ENCODE data around the gene DDX41. TPM values are rescaled to one million over a fixed set of nuclear protein-coding genes. Genes with fewer than 3 reads are reported as not detected.
"Not testable (repeated sequence)": the region's sequence is repeated elsewhere in the genome, so short reads cannot be mapped to it uniquely, and the experiment has no call there.

Gene DDX41
- total RNA-seq: 10 to 100 TPM; 36.0 to 43.5 (median 40.3) TPM
- 30.5 TPM for polyA plus RNA-seq
- long read RNA-seq, donor 1, transcript DDX41-208 (17 exons, 2,607 nt): major isoform, 11 of 21 reads
- long read RNA-seq, donor 1, partial matches to known transcripts: 7 of 21 reads
- long read RNA-seq, donor 1, other reads (novel, unspliced or antisense): 2 of 21 reads
- long read RNA-seq, donor 2, partial matches to known transcripts: 3 of 10 reads
- long read RNA-seq, donor 2, other reads (novel, unspliced or antisense): 5 of 10 reads
- long read RNA-seq, donor 3, transcript DDX41-201 (16 exons, 2,137 nt): minor isoform, 6 of 88 reads
- long read RNA-seq, donor 3, transcript DDX41-207 (11 exons, 1,564 nt): minor isoform, 5 of 88 reads
- long read RNA-seq, donor 3, transcript DDX41-208 (17 exons, 2,607 nt): major isoform, 50 of 88 reads
- long read RNA-seq, donor 3, partial matches to known transcripts: 16 of 88 reads
- long read RNA-seq, donor 3, other reads (novel, unspliced or antisense): 11 of 88 reads
- long read RNA-seq, donor 4, partial matches to known transcripts: 5 of 10 reads
- long read RNA-seq, donor 4, other reads (novel, unspliced or antisense): 0 of 10 reads

- peak within 1 kb of the TSS; percentile 66 for H3K4me3 ChIP-seq (ENCODE audit: low read length)
- peak; percentile 93 to 94 for ATAC-seq
- intact Hi-C loops (cut with DNase I): no loop called here
Observed at GRCh38 chr5:177516601-177517568, at the start of gene DDX41. DDX41 (minus strand) TSS chr5:177516961; CDS start chr5:177516945, 16 bp downstream.

GRCh38 chr5:177565046-177565445, 48.3 kb upstream of the DDX41 start:
- H3K4me1 ChIP-seq (ENCODE audit: control insufficient read depth, insufficient read depth, low read length): peaks cover 2% of the 10 kb centered on the region
- no peak for ATAC-seq
- no peak for DNase-seq
- 75% methylated on average over 8 of the region's 8 CpGs for WGBS
- no peaks in the 10 kb centered on the region for H3K9me3 ChIP-seq (ENCODE audit: control insufficient read depth, low read length)
- no peak overlapping the region for H3K4me3 ChIP-seq (ENCODE audit: low read length)
- intact Hi-C loops (cut with DNase I): no loop called here
- H3K27ac ChIP-seq (ENCODE audit: low read length): no peak overlapping the region
- no peaks in the 10 kb centered on the region for H3K27me3 ChIP-seq (ENCODE audit: control insufficient read depth, insufficient read depth)

More at GRCh38 chr5:177516601-177517568, at the start of gene DDX41:
- no peaks in the 10 kb centered on the region for H3K27me3 ChIP-seq (ENCODE audit: control insufficient read depth, insufficient read depth)
- WGBS: under 1% methylated on average over 96 of the region's 96 CpGs
- peaks cover 3% of the 10 kb centered on the region for H3K4me1 ChIP-seq (ENCODE audit: control insufficient read depth, insufficient read depth, low read length)
- peak; percentile 98 to 99 (median 99) for DNase-seq
- no peaks in the 10 kb centered on the region for H3K9me3 ChIP-seq (ENCODE audit: control insufficient read depth, low read length)
- H3K27ac ChIP-seq (ENCODE audit: low read length): peak within 1 kb of the TSS; percentile 90

- H3K4me3 ChIP-seq (ENCODE audit: low read length); intact Hi-C loops (cut with DNase I); H3K27me3 ChIP-seq (ENCODE audit: control insufficient read depth, insufficient read depth); DNase-seq; H3K4me1 ChIP-seq (ENCODE audit: control insufficient read depth, insufficient read depth, low read length); H3K27ac ChIP-seq (ENCODE audit: low read length); H3K9me3 ChIP-seq (ENCODE audit: control insufficient read depth, low read length); ATAC-seq: not testable (repeated sequence)
- WGBS: 43% methylated on average over 8 of the region's 8 CpGs
Observed at GRCh38 chr5:177559446-177559941, 42.7 kb upstream of the DDX41 start.

- intact Hi-C loops (cut with DNase I): no loop called here
- Histone ChIP-seq H3K27ac (ENCODE audit: low read length) (no peak overlapping the region), H3K9me3 (ENCODE audit: control insufficient read depth, low read length) (no peaks in the 10 kb centered on the region), H3K27me3 (ENCODE audit: control insufficient read depth, insufficient read depth) (no peaks in the 10 kb centered on the region), H3K4me3 (ENCODE audit: low read length) (no peak overlapping the region), H3K4me1 (ENCODE audit: control insufficient read depth, insufficient read depth, low read length) (peaks cover 4% of the 10 kb centered on the region)
- 82% methylated on average over 5 of the region's 5 CpGs for WGBS
- ATAC-seq: no peak
- DNase-seq: no peak
Observed at GRCh38 chr5:177557796-177558195, 41.0 kb upstream of the DDX41 start.

GRCh38 chr5:177557041-177557647, 40.4 kb upstream of the DDX41 start:
- Histone ChIP-seq H3K4me3 (ENCODE audit: low read length) (no peak overlapping the region), H3K9me3 (ENCODE audit: control insufficient read depth, low read length) (no peaks in the 10 kb centered on the region), H3K27me3 (ENCODE audit: control insufficient read depth, insufficient read depth) (no peaks in the 10 kb centered on the region), H3K4me1 (ENCODE audit: control insufficient read depth, insufficient read depth, low read length) (peaks cover 3% of the 10 kb centered on the region), H3K27ac (ENCODE audit: low read length) (no peak overlapping the region)
- DNase-seq: no peak
- ATAC-seq: no peak
- 57% methylated on average over 4 of the region's 4 CpGs for WGBS
- intact Hi-C loops (cut with DNase I): no loop called here

GRCh38 chr5:177555665-177556064, 38.9 kb upstream of the DDX41 start:
- 92% methylated on average over 5 of the region's 5 CpGs for WGBS
- ATAC-seq (no peak), DNase-seq (no peak)
- Histone ChIP-seq H3K4me1 (ENCODE audit: control insufficient read depth, insufficient read depth, low read length) (peaks cover 3% of the 10 kb centered on the region), H3K27ac (ENCODE audit: low read length) (no peak overlapping the region), H3K27me3 (ENCODE audit: control insufficient read depth, insufficient read depth) (no peaks in the 10 kb centered on the region), H3K4me3 (ENCODE audit: low read length) (no peak overlapping the region), H3K9me3 (ENCODE audit: control insufficient read depth, low read length) (no peaks in the 10 kb centered on the region)
- intact Hi-C loops (cut with DNase I): no loop called here

- Histone ChIP-seq H3K4me1 (ENCODE audit: control insufficient read depth, insufficient read depth, low read length) (peaks cover 3% of the 10 kb centered on the region), H3K27ac (ENCODE audit: low read length) (no peak overlapping the region), H3K4me3 (ENCODE audit: low read length) (no peak overlapping the region), H3K27me3 (ENCODE audit: control insufficient read depth, insufficient read depth) (no peaks in the 10 kb centered on the region), H3K9me3 (ENCODE audit: control insufficient read depth, low read length) (no peaks in the 10 kb centered on the region)
- ATAC-seq (no peak), DNase-seq (no peak)
- intact Hi-C loops (cut with DNase I): no loop called here
- 76% methylated on average over 2 of the region's 2 CpGs for WGBS
Observed at GRCh38 chr5:177555228-177555627, 38.5 kb upstream of the DDX41 start.

- ATAC-seq (peak; percentile 95 to 97), DNase-seq (peak; percentile 94 to 97 (median 97))
- Histone ChIP-seq H3K4me3 (ENCODE audit: low read length) (peak within 1 kb of the TSS; percentile 93), H3K27ac (ENCODE audit: low read length) (peak within 1 kb of the TSS; percentile 39), H3K9me3 (ENCODE audit: control insufficient read depth, low read length) (no peaks in the 10 kb centered on the region), H3K4me1 (ENCODE audit: control insufficient read depth, insufficient read depth, low read length) (peaks cover 3% of the 10 kb centered on the region), H3K27me3 (ENCODE audit: control insufficient read depth, insufficient read depth) (no peaks in the 10 kb centered on the region)
- intact Hi-C loops (cut with DNase I): no loop called here
- WGBS: 9% methylated on average over 48 of the region's 49 CpGs
Observed at GRCh38 chr5:177554474-177555111, 37.8 kb upstream of the DDX41 start, which contains the start of gene FAM193B. FAM193B (minus strand) TSS chr5:177554563; CDS start chr5:177554458, 105 bp downstream.

- ATAC-seq (peak; percentile 53 to 56), DNase-seq (peak; percentile 48 to 84 (median 79))
- Histone ChIP-seq H3K27me3 (ENCODE audit: control insufficient read depth, insufficient read depth) (no peaks in the 10 kb centered on the region), H3K4me1 (ENCODE audit: control insufficient read depth, insufficient read depth, low read length) (peaks cover 3% of the 10 kb centered on the region), H3K9me3 (ENCODE audit: control insufficient read depth, low read length) (no peaks in the 10 kb centered on the region), H3K27ac (ENCODE audit: low read length) (peak overlapping the region; percentile 26), H3K4me3 (ENCODE audit: low read length) (peak overlapping the region; percentile 93)
- intact Hi-C loops (cut with DNase I): no loop called here
- under 1% methylated on average over 72 of the region's 72 CpGs for WGBS
Observed at GRCh38 chr5:177553671-177554429, 37.1 kb upstream of the DDX41 start.

All from right cardiac atrium (tissue), 5 donors.